GM12872 (cell line): ENCODE results near the gene PRELID3B.

Experiments
- TF ChIP-seq, protein P1 (sequence below): IDR thresholded peaks from 3 replicates; pipeline ENCODE4 v1.5.1; 2011; ENCODE audit warnings: low read depth, mild to moderate bottlenecking, low read length, moderate library complexity; ENCODE audit not compliant: insufficient read depth

The PRELID3B gene

GRCh38 chr20:58986968-58987517, 55.5 kb downstream of the PRELID3B start:
- TF ChIP-seq, protein P1, sequence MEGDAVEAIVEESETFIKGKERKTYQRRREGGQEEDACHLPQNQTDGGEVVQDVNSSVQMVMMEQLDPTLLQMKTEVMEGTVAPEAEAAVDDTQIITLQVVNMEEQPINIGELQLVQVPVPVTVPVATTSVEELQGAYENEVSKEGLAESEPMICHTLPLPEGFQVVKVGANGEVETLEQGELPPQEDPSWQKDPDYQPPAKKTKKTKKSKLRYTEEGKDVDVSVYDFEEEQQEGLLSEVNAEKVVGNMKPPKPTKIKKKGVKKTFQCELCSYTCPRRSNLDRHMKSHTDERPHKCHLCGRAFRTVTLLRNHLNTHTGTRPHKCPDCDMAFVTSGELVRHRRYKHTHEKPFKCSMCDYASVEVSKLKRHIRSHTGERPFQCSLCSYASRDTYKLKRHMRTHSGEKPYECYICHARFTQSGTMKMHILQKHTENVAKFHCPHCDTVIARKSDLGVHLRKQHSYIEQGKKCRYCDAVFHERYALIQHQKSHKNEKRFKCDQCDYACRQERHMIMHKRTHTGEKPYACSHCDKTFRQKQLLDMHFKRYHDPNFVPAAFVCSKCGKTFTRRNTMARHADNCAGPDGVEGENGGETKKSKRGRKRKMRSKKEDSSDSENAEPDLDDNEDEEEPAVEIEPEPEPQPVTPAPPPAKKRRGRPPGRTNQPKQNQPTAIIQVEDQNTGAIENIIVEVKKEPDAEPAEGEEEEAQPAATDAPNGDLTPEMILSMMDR: no peak

GRCh38 chr20:58986286-58986967, 56.2 kb downstream of the PRELID3B start:
- TF ChIP-seq, protein P1: no peak

- TF ChIP-seq, protein P1: no peak
Observed at GRCh38 chr20:58985656-58986055, 56.9 kb downstream of the PRELID3B start.

- TF ChIP-seq, protein P1: no peak
Observed at GRCh38 chr20:58984691-58985090, 57.9 kb downstream of the PRELID3B start.
